GM18505 (cell line): Measurements from ENCODE around the gene PLCB3.

Experiments
- ATAC-seq: cut with Tn5 transposase; IDR thresholded peaks from one replicate; pipeline ENCODE4 v1.9.1; 2021; ENCODE audit not compliant: unreplicated experiment
- POLR2A ChIP-seq: IDR thresholded peaks from 4 replicates; pipeline ENCODE4 v1.6.1; 2011; ENCODE audit warnings: borderline replicate concordance; ENCODE audit not compliant: insufficient read depth, insufficient read length; ENCODE audit errors: extremely low read depth

The PLCB3 gene

DNA sequence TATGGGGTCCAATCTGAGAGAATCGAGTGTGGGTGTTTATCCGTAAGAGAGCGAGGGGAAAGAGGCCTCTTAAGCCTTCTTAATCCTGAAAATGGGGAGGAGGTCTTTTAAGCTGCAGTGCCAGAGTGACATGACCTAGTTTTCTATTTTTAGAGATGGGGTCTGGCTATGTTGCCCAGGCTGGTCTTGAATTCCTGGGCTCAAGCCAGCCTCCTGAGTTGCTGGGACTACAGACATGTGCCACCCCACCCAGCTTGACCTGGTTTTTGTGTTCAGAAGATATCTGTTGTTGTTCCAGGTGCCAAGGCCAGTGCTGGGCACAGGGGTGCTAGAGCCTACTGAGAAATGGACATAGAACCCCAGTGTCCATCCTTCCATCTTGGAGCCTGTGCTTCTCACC, 31.8 kb downstream of the PLCB3 start:
- TF ChIP-seq POLR2A = no peak
- no peak for ATAC-seq

DNA sequence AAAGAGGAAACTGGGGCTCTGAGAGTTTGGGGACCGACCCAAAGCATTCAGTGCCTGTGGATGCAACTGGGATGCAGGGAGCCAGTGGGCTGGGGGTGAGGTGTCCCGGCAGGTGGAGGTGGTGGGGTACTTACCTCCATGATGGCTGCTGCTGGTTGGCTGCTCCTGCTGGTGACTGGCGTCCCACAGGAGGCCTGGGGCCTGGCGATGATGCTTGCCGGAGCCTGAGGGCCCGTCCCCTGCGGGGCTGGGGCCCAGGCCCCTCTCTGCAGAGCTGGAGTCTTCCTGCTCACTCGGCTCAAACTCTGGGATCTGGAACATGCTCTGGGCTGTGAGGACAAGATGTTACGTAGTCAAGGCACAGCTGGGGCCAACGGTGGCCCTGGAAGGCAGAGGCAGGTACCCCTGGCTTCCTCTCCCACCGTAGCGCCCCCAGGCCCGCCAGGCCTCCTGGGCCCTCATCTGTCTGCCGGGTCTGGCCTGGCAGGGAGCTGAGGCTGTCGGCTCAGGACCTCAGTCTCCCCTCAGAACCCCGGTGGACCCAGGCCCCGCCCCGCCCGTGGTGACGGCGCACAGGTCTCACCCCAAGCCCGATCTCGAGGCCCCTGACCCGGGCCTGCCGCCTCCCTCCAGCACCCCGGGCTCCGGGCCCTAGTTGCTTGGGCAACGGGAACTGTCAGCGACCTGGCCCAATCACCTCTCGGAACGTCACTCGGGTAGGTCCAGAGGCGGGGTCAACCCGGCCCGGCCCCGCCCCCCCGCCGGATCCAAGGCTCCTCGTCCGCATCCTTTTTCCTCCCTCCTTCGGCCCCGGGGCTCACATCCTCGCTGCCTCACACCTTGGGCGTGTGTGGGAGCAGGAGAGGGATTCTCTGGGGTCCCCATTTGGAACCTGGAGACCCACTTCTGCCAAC, 33.0 kb downstream of the PLCB3 start, which contains the start of gene BAD:
BAD (minus strand) TSS at position 618 of the 914 bp plus-strand sequence; CDS start at position 321, 297 bp downstream.
- ATAC-seq = peak; percentile 53
- peak; percentile 56 for TF ChIP-seq POLR2A

DNA sequence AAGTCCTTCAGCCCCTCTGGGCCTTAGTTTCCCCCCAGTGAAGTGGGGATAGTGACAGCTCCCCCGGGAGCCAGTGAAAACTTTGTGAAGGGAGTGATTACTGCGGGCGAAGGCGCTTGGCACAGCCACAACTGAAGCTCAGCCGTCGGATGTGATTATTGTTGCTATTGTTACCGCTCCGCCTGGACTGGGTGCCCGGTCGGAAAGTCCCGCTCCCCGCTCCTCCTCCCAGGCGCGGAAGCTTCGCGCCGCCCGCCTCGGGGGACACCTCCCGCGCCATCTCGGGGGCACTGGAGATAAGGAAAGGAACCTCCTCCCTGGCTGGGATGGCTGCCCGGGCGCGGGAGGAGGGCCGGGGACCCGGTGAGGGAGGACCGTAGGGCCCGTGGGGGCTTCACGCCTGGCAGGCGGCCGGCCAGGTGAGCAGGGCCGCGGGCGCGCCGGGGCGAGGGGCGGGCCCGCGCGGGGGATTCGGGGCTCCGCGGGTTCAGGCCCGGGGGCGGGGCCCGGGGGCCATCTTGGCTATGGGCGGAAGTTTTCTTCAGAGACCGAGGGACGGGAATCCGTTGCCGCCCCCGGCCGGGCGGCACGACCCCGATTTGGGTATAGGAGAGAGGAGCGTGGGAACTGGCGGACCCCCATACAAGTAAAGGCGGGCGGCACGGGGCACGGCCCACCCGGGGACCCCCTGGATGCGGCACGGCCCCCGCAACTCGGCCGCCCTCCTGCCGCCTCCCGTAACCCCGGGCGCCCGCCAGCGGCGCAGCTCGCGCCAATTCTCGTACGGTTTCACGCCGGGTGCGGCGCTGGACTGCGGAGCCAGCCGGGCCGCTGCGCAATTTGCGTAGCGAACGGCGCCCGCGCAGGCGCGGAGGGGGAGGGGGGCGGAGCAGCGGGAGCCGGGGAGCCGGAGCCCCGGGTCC, 33.9 kb downstream of the PLCB3 start, which contains the start of gene GPR137:
GPR137 (plus strand) TSS at position 887 of the 923 bp plus-strand sequence. CDS start 677 bp downstream, outside the sequence.
- peak; percentile 49 for TF ChIP-seq POLR2A
- peak; percentile 59 for ATAC-seq

DNA sequence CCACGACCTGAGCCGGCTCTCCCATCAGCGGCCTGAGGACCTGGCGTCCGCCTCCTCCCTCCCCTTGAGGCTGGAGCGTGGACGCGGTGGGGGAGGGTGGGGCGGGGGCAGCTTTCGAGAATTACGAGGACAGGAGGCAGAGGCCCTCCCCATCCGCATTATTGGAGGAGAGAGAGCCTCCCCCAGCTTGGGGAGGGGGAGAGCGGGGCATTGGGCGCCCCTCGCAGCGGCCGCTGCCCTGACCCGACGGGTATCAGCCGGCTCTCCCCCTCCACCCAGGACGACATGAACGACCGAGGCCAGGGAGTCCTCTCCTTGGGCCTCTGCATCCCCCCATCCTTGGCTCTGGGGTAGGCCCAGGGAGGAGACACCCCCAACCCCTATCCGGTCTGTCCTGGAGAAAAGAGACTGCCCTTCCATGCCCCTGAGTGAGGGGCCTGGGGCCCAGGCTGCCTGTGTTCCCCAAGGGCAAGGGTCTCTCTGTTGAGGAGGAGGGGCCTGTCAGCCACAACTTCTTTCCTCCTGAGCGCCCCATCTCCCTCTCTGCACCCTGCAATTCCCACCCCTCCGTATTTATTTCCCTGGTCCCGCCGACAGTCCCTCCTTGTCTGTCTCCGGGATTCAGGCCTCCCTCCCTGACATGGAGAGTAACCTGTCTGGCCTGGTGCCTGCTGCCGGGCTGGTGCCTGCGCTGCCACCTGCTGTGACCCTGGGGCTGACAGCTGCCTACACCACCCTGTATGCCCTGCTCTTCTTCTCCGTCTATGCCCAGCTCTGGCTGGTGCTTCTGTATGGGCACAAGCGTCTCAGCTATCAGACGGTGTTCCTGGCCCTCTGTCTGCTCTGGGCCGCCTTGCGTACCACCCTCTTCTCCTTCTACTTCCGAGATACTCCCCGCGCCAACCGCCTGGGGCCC, 34.8 kb downstream of the PLCB3 start:
- TF ChIP-seq POLR2A = no peak
- no peak for ATAC-seq

DNA sequence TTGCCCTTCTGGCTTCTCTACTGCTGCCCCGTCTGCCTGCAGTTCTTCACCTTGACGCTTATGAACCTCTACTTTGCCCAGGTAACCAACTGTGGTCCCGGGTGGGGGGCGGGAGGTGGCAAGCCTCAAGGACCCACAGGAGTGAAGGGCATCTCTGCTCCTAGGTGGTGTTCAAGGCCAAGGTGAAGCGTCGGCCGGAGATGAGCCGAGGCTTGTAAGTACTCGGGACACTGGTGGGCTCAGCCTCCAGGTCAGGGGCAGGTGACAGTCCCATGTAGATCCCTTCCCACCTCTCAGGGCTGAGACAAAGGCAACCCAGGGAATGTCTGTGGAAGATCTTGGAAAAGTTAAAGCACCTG, 35.5 kb downstream of the PLCB3 start:
- no peak for ATAC-seq

GRCh38 chr11:64287676-64288352, 36.5 kb downstream of the PLCB3 start:
- no peak for ATAC-seq
- TF ChIP-seq POLR2A = no peak

More for the DNA sequence above, 35.5 kb downstream of the PLCB3 start:
- no peak for TF ChIP-seq POLR2A

DNA sequence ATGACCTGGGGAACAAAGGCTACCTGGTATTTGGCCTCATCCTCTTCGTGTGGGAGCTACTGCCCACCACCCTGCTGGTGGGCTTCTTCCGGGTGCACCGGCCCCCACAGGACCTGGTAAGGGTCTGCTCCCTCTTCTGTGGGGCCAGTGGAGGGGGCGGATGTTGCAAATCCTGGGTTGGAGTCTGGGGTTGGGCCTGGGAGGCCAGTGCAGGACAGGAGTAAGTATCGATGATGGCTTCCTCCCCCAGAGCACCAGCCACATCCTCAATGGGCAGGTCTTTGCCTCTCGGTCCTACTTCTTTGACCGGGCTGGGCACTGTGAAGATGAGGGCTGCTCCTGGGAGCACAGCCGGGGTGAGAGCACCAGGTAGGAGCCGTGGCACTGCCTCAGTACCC, 37.0 kb downstream of the PLCB3 start:
- TF ChIP-seq POLR2A = no peak
- ATAC-seq = no peak

GRCh38 chr11:64289002-64289564, 37.8 kb downstream of the PLCB3 start:
- TF ChIP-seq POLR2A = no peak
- no peak for ATAC-seq

GRCh38 chr11:64290352-64291261, 39.3 kb downstream of the PLCB3 start:
- no peak for TF ChIP-seq POLR2A
- ATAC-seq = no peak

GRCh38 chr11:64291262-64291751, 40.0 kb downstream of the PLCB3 start, which contains the start of gene KCNK4:
Gene KCNK4, plus strand, starts transcription at chr11:64291302. Its CDS starts 1,717 bp downstream, at chr11:64293019.
- TF ChIP-seq POLR2A = no peak

DNA sequence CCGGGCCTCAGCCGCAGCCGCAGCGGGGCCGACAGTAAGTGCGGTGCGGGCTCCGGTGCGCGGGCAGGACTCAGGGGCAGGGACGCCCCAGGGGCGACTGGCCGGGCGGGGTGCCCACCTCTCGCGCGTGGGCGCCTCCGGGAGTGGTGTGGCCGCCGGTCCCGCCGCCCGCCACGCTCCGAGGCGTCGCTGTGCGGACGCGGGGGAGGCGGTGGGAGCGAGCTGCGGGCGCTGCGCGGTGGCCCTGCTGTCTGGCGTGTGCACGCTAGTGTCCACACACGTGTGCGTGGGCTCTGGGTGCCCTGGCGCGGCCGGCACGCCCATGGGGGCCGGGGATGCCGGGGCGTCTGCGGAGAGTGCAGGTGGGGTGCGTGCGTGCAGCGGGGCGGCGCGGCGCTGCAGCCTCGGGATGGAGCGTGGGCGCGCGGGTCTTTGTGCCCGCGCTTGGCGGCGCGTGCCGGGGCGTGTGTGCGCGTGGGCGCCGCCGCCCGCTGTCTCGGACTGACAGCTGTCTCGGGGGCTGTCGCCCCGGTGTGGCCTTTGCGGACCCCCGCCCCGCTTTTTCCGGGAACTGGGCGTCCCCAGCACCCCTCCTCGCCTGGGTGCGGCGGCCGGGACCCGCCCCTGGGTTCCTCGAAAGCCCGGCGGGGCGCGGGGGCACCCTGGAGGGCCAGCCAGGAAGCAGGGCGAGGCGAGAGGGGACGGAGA, 40.6 kb downstream of the PLCB3 start:
- TF ChIP-seq POLR2A = no peak
- no peak for ATAC-seq

More at GRCh38 chr11:64291262-64291751, 40.0 kb downstream of the PLCB3 start, which contains the start of gene KCNK4:
- ATAC-seq = no peak
